ENCODE measurements around the gene ZDHHC12.
"Not testable (repeated sequence)": the region's sequence is repeated elsewhere in the genome, so short reads cannot be mapped to it uniquely, and the experiment has no call there.

ZDHHC12 gene

DNA sequence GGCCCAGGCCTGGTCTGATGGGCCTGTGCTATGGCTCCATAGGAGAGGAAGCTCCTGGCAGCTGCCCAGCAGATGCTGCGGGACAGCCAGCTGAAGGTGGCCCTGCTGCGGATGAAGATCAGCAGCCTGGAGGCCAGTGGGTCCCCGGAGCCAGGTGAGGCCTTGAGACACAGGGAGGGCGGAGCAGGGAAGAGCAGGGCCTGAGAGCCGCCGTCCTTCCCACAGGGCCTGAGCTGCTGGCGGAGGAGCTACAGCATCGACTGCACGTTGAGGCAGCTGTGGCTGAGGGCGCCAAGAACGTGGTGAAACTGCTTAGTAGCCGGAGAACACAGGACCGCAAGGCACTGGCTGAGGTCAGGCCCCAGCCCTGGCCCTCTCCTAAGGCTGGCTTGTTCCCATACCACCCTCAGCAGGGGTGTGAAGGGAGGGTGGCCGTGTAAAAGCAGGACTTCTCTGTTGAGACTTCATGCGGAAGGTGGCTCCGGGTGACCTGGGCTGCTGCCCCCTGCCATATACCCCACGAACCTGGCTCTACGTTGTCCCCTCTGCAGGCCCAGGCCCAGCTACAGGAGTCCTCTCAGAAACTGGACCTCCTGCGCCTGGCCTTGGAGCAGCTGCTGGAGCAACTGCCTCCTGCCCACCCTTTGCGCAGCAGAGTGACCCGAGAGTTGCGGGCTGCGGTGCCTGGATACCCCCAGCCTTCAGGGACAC lies 17.1 kb downstream of the ZDHHC12 start:
- DNase-seq: no peak

DNA sequence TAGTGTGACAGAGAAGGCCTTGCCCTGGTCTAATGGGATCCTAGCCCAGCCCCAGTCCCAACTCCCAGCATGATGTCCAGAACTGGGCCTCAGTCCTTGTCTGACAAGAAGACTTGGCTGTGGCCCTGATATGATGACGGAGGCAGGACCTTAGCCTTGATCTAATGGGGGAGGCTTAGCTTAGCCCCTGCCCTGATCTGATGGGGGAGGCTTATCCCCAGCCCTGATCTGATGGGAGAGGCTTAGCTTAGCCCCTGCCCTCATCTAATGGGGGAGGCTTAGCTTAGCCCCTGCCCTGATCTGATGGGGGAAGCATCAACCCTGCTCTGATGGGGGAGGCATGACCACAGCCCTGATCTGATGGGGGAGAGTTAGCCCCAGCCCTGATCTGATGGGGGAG lies 17.9 kb downstream of the ZDHHC12 start:
- no peak for DNase-seq

DNA sequence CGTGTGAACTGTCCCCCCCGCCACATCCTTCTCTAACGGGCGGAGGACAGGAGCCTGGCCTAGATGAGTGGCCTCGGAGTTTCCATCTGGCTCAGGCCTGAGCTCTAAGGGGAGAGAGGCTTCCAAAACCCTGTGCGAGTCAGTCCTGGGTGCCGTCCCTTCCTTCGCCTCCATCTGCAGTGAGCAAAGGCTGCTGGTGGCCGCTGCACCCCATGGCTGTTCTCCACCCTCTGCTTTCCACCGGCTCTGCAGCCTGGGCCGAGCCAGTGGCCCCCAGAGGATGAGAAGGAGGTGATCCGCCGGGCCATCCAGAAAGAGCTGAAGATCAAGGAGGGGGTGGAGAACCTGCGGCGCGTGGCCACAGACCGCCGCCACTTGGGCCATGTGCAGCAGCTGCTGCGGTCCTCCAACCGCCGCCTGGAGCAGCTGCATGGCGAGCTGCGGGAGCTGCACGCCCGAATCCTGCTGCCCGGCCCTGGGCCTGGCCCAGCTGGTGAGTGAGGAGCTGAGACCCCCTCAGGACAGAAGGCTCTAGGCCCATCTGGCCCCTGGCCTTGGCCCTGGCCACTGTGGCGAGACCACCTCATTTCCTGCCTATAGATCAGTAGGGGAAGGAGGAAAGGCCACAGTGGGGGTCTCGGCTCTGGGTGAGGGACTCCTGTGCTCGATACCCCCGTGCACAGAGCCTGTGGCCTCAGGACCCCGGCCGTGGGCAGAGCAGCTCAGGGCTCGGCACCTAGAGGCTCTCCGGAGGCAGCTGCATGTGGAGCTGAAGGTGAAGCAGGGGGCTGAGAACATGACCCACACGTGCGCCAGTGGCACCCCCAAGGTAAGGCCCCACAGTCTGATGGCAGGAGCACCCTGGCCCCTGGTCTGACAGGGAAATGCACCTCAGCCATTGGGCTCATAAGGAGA lies 18.6 kb downstream of the ZDHHC12 start:
- no peak for DNase-seq

DNA sequence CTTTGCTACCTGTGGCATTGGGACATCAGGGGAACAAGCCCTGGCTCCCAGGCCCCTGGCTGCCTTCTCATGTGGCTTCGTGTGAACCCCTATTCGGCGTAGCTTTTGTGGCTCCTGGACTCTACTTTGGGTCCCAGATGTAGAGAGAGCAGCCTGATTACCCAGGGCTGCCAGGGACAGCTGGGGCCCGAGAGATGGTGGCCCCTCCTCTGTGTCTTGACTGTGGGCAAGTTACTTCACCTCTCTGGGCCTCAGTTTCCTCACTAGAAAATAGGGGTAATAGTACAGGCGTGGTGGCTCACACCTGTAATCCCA lies 19.6 kb downstream of the ZDHHC12 start:
- DNase-seq: no peak

DNA sequence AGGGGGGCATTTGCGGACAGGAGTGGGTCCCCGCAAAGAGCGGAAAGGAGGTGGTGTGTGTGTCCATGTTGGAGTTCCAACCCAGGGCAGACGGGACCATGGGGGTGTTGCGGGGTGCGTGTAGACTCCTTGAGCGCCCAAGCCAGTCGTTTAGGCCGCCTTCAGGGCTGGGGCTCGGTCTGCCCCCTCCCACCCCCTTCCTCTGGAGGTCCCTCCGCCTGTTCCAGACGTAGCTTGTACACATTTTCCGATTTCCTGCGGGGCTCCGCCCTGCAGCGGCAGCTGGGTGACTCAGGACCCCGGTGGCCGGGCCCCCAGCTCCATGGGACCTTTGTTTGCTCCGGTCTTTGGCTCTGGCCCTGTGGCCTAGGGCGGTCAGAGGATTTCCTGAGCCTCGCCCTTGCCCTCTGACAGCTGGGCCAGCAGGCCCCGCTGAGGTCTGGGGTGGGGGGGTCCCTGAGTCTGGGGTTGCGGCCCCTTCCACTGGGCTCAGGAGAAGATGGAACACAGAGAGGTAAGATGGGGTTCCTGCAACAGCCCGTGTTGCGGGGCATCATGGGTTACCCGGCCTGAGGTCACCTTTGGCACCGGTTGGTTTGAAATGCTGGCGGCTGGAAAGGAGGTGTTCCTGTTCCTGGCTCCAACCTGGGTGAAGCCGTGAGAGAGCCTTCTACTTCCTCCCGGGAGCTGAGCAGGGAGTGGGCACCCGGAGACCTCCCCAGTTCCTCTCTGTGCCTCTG lies 20.1 kb downstream of the ZDHHC12 start:
- no peak for DNase-seq

DNA sequence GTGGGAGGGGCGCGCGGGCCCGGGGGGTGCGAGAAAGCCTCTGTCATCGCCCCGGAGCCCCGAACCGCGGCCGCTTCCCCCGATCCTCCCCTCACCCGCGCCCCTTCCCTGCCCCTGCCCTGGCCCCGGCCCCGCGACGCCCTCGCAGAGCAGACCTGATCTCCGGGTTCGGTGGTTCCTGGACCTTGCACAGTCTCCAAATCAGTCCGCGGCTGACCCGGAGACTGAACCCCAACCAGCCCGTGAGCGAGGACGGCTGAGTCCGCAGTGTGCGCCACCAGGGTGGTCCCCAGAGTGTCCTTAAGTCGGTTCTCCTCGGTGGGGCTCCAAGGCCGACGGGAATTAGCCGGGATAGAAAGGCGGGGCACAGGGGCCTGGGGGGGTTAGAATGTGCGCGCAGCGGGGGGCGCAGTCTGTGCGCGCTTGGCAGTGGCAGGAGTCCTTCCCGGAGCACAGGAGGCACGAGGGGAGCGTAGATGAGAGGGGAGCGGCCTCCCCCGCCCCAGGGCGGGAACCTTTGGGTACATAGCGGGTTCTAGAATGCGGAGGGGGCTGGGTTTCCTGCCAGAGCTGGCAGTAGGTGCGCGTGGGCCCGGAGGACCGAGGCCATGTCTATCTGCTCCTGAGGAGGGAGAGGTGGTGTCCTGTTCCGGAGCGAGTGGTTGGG lies 20.8 kb downstream of the ZDHHC12 start:
- peak; percentile 26 for DNase-seq

DNA sequence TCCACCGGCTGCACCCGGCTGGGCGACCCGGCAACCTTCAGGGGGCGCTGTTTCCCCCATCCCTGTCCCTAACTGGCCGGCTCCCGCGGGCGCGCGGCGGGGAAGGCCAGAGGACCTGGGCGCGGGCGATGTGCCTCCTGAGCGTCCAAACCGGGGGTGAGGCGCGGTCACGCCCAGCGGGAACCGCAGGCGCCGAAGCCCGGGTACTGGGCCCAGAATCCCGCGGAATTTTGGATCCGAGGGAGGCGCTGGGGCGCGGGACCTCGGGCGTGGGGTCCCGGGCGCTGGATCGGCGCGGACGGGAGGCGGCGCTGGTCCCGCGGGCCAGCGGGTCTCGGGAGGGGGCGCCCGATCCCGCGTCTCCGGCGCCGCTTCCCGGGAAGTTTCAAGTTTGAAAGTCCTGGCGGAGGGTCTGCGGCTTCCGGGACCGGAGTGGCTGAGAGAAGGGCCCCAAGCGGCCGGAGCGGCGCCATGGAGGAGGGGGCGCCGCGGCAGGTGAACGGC lies 21.4 kb downstream of the ZDHHC12 start, which contains the start of gene PKN3:
Gene PKN3 (plus strand): TSS at position 59 of the 504 bp plus-strand sequence. CDS start 413 bp downstream, at position 472.
- peak; percentile 69 for DNase-seq

DNA sequence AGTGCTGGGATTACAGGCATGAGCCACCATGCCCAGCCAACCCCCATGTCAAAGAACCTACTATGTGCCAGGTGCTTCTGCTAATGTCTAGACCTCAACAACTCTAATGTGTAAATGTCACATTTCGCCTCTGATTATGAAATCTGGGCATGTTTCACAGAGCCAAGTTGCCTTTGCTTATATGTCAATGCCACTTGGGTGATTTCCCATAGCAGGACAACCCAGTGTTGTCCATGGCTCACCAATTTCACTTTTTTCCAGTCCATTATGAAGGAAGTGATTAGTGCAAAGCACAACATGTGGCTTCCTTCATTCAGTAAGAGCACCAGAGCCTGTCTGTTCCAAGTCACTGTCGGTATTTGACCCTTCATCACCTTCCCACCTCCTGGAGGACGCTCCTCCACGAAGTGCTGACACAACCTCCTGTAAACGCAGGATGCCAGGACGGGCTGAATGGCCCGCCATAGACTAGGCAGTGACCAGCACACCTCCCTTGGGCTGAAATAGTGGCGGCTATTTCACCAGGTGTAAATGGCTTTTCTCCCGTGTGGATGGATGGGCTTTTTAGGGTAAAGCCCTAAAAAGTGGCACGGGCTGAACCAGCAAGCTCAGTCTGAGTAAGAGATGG lies 22.6 kb downstream of the ZDHHC12 start:
- DNase-seq: no peak

DNA sequence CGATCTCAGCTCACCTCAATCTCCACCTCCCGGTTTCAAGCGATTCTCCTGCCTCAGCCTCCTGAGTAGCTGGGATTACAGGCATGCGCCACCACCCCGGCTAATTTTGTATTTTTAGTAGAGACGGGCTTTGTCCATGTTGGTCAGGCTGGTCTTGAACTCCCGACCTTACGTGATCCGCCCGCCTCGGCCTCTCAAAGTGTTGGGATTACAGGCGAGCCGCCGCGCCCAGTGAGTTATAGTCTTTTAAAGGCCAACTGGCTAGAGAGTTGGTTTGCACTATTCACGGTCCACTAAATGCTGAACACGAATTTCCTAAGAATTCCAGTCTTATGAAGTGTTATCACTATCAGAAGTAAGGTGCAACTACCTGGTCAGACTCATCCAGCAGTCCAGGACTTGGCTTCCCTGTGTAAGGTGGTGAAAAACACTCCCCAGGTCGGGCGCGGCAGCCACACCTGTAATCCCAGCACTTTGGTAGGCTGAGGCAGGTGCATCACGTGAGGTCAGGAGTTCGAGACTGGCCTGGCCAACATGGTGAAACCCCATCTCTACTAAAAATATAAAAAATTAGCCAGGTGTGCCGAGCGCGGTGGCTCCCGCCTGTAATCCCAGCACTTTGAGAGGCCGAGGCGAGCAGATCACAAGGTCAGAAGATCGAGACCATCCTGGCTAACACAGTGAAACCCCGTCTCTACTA lies 24.7 kb downstream of the ZDHHC12 start:
- not testable (repeated sequence) for DNase-seq

DNA sequence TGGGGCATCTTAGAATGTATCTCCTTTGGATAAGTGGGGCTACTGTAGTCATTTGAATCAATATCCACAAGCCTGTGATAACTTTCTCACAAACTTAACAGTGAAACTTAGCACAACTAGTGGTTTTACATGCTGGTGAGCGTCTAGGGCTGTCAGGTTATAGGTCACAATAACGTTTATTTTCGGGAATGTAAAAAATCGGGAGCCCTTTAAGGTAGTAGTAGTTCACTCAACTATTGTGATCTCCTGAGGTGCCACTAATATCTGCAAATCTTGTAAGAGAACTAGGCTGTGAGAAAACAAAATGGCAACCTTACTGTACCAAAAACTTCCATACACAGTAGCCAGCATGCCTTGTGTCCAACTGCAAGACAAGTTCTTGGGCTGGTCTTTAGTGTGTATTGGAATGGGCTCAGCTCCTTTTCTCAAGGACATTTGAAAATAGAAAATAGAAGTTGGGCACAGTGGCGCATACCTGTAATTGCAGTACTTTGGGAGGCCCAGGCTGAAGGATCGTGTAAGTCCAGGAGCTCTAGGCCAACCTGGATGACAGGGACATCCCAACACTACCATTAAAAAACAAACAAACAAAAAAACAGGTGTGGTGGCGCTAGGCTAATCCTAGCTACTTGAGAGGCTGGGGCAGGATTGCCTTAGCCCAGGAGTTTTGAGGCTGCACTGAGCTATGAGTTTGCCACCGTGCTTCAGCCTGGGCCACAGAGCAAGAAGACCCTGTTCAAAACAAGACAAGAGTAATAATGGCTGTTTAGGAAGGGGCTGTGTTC lies 26.8 kb downstream of the ZDHHC12 start:
- no peak for DNase-seq

DNA sequence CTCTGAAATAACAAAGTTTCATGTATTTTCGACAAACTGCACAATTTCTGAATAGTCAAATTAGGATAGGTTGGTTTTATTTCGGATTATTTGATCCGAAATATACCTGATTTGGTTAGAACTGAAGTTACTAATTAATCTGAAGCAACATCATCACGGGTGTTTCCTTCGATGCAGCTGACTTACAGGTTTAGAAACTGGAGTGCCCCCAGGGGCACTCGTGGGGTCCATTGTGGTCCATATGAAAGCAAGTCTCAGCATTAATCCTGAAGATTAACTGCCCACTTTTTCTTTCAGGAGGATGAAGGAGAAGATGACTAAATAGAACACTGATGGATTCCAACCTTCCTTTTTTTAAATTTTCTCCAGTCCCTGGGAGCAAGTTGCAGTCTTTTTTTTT lies 29.6 kb downstream of the ZDHHC12 start:
- DNase-seq: no peak

DNA sequence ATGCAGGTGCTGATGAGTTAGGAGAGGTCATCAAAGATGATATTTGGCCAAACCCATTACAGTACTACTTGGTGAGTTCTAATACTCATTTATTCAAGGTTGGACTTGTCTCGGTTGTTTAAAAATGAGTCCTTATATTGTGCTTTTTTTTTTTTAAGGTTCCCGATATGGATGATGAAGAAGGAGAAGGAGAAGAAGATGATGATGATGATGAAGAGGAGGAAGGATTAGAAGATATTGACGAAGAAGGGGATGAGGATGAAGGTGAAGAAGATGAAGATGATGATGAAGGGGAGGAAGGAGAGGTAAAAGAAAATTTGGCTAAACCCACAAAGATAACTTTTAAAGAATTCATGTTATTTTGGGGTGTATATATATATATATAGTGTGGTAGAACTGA lies 30.2 kb downstream of the ZDHHC12 start:
- DNase-seq: not testable (repeated sequence)

DNA sequence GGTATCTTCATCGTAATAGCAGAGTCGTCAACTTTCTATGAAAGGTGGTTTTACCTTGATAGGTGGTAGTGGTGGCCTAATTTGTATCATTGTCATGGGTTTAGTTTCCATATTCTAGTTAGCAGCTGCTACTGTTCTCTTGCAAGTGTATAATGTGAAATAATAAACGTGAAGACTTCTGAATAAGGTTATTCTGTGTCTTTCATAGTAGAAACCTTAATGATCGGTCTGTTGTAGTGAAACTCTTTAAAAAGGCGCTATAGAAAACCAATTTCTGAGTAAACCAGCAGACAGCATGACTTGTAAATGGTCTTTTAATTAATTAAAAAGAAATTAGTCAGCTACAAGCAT lies 33.3 kb downstream of the ZDHHC12 start:
- DNase-seq: no peak

DNA sequence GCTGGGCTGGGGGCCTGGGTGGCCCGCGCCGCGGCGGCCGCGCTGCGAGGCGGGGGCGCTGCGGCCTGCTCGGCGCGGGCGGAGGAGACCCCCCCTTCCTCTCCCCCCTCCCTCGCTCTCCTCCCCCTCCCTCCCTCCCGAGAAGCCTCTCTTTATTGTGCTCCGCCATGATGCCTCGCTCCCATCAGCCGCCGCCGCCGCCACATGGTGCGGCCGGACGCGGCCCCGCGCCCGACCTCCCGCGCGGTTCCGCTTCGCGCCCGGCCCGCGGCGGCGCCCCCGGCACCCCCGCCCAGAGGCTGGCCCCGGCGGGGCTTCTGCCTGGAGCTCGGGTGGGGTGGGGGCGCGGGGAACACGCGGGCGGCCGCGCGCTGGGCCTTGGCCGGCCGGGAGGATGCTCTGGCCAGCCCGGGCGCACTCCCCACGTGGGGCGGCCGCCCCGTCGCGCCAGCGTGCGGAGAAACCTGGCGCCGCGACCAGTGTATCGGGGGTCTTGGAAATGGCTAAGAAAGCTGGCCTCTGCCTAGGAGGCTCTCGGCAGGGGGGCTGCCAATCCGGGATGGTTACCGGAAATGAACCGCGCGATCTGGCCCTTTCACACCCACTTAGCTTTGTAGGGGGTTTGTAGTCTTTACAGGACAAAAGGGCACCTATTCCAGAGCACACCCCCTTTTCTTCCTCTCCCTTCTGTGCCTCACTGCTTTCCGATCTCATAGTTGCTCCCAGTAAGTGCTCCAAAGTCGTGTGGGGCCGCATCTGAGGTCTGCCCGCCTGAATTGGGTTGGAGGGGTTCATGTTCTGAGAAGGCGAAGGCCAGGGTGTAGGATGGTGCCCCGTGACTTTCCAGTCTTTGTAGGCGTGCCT lies 33.9 kb downstream of the ZDHHC12 start:
- DNase-seq: peak; percentile 49

DNA sequence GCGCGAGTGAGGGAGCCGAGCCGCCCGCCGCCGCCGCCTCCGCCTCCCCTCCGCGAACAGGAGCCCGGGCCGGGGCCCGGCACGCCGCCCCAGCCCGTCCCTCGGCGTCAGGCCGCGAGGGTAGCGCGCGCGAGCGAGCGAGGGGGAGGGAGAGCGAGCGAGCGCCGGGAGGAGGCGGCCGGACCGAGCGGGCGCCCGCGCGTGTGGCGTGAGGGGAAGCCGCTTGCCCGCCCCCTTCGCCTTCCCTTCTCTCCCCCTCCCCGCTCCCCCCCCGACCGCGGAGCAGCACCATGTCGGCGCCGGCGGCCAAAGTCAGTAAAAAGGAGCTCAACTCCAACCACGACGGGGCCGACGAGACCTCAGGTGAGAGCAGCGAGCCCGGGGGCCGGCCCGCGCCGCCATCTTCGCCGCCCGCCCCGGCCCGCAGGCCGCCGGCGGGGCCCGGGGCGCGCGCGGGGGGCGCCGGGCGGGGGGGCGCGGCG lies 34.6 kb downstream of the ZDHHC12 start:
- peak; percentile 51 for DNase-seq

DNA sequence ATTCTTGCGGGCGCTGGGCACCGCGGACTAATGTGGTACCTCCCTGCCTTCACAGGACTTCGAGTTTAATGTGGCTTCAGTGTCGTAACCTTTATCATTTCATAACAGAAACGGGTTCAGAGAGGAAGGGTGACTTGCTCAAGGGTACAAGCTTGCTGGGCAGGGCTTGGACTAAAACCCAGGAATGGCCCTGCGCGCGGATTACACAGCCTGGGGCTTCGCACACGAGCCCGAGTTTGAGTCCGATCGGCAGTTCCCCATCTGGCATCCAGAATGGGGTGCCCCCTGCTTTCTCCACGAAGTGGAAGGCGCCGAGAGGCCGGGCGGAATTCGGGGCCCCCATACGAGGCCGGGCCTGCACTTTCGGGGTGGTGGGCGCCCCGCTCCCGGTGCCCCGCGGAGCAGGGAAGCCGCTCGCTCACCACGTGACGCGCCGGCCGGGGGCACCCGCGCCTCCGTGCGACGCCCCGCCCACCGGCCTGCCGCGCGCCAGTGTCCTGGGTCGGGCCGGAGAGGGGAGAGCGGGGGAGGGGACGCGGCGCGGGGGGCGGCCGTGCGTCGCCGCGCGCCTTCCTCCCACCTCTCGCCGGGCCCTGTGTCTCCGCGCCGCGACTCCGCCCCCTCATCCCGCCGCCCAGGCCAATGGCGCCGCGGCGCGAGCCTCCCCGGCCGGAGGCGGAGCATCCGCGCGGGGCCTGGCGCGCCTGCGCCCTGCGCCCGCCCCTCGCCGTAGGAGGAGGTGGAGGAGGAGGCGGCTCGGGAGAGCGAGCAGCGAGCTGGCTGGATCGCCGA lies 35.2 kb downstream of the ZDHHC12 start, which contains the start of gene SET:
Gene SET (plus strand): TSS at position 722 of the 792 bp plus-strand sequence. CDS start 361 bp downstream, outside the sequence.
- peak; percentile 88 for DNase-seq

DNA sequence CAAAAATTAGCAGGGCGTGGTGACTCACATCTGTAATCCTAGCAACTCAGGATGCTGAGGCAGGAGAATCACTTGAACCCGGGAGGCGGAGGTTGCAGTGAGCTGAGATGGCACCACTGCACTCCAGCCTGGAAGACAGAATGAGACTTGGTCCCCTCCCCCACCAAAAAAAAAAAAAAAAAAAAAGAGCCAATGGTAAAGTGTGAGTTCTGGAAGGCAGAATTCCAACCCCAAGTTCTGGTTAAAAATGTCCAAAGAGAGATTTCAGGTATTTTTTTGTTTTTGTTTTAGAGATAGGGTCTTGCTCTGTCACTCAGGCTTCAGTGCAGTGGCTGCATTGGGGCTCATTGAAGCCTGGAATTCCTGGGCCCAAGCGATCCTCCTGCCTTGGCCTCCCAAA lies 36.5 kb downstream of the ZDHHC12 start:
- DNase-seq: no peak

DNA sequence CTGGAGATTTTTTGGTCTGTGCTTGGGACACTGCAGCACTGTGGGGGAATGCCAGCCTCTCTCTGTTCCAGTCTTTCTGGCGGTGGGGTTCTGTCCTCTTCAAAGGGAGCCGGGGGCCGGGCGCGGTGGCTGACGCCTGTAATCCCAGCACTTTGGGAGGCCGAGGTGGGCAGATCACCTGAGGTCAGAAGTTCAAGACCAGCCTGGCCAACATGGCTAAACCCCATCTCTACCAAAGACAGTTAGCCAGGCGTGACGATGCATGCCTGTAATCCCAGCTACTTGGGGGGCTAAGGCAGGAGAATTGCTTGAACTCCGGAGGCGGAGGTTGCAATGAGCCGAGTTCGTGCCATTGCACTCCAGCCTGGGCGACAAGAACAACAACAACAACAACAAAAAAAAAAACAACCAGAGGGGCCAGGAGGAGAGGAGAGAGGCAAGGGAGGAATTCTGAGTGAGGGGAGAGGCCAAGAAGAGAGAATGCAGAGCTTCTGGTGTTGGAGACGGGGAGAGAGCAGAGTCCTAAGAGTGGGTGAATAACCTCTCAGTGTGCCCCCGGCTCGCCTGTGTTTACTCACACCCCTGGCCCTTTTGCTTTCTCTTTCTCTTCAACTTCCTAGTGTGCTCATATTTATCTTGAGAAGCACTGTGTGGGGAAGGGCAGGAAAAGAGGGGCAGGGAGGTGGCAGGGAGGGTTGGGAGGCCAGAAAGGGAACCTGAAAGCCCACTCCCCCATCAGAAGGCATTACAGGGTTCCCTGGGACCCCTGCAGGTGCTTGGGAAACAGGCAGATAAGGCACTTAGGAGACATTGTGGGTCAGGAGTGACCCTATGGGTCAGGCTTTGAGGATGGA lies 38.1 kb downstream of the ZDHHC12 start:
- DNase-seq: no peak
